SU-DHL-6 (cell line): ENCODE measurements around the gene HMX2.

Experiments used
- CTCF ChIP-seq: fragments of 200-600 bp; sonication (generic); IDR thresholded peaks from one replicate; pipeline ENCODE4 v1.5.1; 2017; ENCODE audit warnings: antibody characterized with exemption, mild to moderate bottlenecking, low read length, moderate library complexity; ENCODE audit not compliant: insufficient read depth, poor library complexity, severe bottlenecking
- EZH2phosphoT487 ChIP-seq: fragments of 200-600 bp; sonication (generic), shearing (Covaris generic); conservative IDR thresholded peaks from 2 replicates; pipeline ENCODE4 v1.6.1; 2018; ENCODE audit warnings: mild to moderate bottlenecking, antibody characterized with exemption, low read length, moderate library complexity, mixed read lengths

GRCh38 chr10:123139165-123139520 is 8.8 kb upstream of the HMX2 start:
- TF ChIP-seq CTCF (no peak), EZH2phosphoT487 (no peak)
